Measurements from ENCODE around the gene PDZD2.
"Not testable (repeated sequence)": the region's sequence is repeated elsewhere in the genome, so short reads cannot be mapped to it uniquely, and the experiment has no call there.

Gene PDZD2

GRCh38 chr5:31987985-31988710 lies 349.2 kb downstream of the PDZD2 start:
- DNase-seq, result no peak

GRCh38 chr5:31990081-31990650 lies 351.2 kb downstream of the PDZD2 start:
- DNase-seq, result no peak

GRCh38 chr5:31990701-31991110 lies 351.8 kb downstream of the PDZD2 start:
- DNase-seq, result no peak

- no peak for DNase-seq
Measured at GRCh38 chr5:31992377-31992776, 353.4 kb downstream of the PDZD2 start.

GRCh38 chr5:31993165-31993961 lies 354.4 kb downstream of the PDZD2 start:
- DNase-seq, result no peak

GRCh38 chr5:31995006-31995405 lies 356.1 kb downstream of the PDZD2 start:
- DNase-seq, result no peak

- DNase-seq, result no peak
Measured at GRCh38 chr5:31995714-31996113, 356.8 kb downstream of the PDZD2 start.

- no peak for DNase-seq
Measured at GRCh38 chr5:31996909-31997308, 358.0 kb downstream of the PDZD2 start.

- no peak for DNase-seq
Measured at GRCh38 chr5:31999470-31999869, 360.5 kb downstream of the PDZD2 start.

GRCh38 chr5:32000731-32001130 lies 361.8 kb downstream of the PDZD2 start:
- no peak for DNase-seq

GRCh38 chr5:32001284-32001683 lies 362.4 kb downstream of the PDZD2 start:
- no peak for DNase-seq

GRCh38 chr5:32001707-32002106 lies 362.8 kb downstream of the PDZD2 start:
- DNase-seq, result no peak

- no peak for DNase-seq
Measured at GRCh38 chr5:32002755-32003154, 363.8 kb downstream of the PDZD2 start.

GRCh38 chr5:32003981-32004380 lies 365.1 kb downstream of the PDZD2 start:
- DNase-seq, result no peak

GRCh38 chr5:32004404-32004803 lies 365.5 kb downstream of the PDZD2 start:
- DNase-seq, result no peak

- DNase-seq, result no peak
Measured at GRCh38 chr5:32008746-32009145, 369.8 kb downstream of the PDZD2 start.

- DNase-seq, result no peak
Measured at GRCh38 chr5:32013658-32014057, 374.7 kb downstream of the PDZD2 start.

GRCh38 chr5:32014096-32014745 lies 375.3 kb downstream of the PDZD2 start:
- no peak for DNase-seq

GRCh38 chr5:32015262-32015661 lies 376.3 kb downstream of the PDZD2 start:
- not testable (repeated sequence) for DNase-seq

GRCh38 chr5:32017692-32018367 lies 378.9 kb downstream of the PDZD2 start:
- DNase-seq, result no peak

- DNase-seq, result no peak
Measured at GRCh38 chr5:32018476-32019436, 379.8 kb downstream of the PDZD2 start.

- DNase-seq, result no peak
Measured at GRCh38 chr5:32020271-32020670, 381.3 kb downstream of the PDZD2 start.
